Smooth muscle cell of the brain vasculature (primary cell): ENCODE data around the gene SLIT1.

ENCODE experiments used
- DNase-seq: peaks from one replicate; pipeline ENCODE4 v3.0.0-alpha.2; 2012; ENCODE audit warnings: low read depth, low spot score

SLIT1 gene

DNA sequence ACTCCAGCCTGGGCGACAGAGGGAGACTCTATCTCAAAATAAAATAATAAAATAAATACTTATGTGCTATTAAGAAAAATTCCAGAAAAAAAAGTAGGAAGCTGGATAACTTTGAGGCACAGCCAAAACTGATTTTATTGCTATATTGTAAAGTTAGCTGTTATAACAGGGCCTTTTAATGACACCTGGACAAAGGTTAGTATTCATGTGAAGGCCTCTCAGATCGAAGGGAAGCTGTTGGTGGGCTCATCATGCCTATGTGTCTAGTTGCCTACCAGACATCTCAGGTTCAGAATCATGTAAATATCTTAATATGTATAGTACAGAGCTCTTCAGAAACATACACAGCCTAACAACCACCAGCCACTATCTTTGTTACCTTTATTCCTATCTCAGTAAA, 210.6 kb downstream of the SLIT1 start:
- DNase-seq, result no peak

GRCh38 chr10:96973809-96974747, 211.7 kb downstream of the SLIT1 start:
- no peak for DNase-seq

GRCh38 chr10:96972264-96972663, 213.5 kb downstream of the SLIT1 start:
- no peak for DNase-seq

- no peak for DNase-seq
Observed at GRCh38 chr10:96971324-96971723, 214.4 kb downstream of the SLIT1 start.

GRCh38 chr10:96968682-96969423, 216.9 kb downstream of the SLIT1 start:
- DNase-seq, result no peak

- DNase-seq, result no peak
Observed at GRCh38 chr10:96967847-96968246, 217.9 kb downstream of the SLIT1 start.

DNA sequence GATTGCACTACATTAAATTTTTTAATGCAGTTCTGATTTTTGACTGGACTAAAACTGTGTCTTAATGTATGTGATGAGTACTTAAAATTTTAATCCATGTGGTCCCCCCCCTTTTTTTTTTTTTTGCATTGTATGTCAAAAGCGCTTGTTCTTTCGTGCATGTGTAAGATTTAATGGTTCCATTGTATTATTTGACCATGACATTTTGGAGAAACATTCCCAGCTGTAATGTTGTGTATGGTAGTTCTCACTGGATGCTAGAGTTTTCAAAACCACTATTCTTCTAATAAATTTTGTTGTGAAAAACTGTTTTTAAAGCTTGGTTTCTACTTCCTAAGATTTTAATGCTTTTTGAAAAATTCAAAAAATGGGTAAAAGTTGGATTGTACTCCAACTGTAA, 221.6 kb downstream of the SLIT1 start:
- no peak for DNase-seq

DNA sequence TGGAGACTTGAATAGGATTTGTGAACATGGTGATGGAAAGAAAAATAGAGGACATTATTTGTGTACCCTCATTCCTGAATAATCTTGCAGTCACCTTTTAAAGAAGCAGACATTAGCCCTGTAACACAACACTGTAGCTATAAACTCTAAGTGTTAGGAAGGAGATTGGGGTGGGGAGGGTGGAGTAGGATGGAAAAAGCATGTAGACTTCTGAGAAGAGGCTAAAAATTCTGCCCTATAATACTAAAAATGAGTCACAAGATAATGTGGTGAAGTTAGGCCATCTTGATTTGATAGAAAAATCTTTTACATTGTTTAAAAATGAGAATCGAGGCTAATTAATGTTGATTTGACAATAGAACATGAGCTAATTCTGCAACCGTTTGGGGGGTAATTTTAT, 224.9 kb downstream of the SLIT1 start:
- no peak for DNase-seq

- no peak for DNase-seq
Observed at GRCh38 chr10:96959733-96960132, 226.0 kb downstream of the SLIT1 start.

DNA sequence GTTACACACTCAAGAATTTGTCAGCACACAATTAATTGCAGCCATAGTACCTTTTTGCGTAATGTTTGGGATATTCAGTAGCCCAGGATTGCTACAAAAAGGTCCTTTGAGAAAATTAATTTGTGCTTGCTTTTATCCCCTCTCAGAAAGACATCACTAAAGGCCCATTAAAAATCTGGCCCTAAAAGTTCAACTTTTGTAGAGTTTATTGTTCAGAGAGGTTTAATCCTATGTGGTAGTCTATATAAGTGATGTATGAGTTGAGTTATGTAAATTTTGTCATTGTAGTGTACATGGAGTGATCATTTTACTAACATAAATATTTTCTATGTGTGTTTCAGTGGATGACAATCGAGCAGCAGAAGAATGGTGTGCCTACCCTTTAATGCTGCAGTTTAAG, 227.7 kb downstream of the SLIT1 start:
- DNase-seq, result no peak

GRCh38 chr10:96955794-96956193, 230.0 kb downstream of the SLIT1 start:
- DNase-seq, result no peak

GRCh38 chr10:96951954-96952353, 233.8 kb downstream of the SLIT1 start:
- no peak for DNase-seq

DNA sequence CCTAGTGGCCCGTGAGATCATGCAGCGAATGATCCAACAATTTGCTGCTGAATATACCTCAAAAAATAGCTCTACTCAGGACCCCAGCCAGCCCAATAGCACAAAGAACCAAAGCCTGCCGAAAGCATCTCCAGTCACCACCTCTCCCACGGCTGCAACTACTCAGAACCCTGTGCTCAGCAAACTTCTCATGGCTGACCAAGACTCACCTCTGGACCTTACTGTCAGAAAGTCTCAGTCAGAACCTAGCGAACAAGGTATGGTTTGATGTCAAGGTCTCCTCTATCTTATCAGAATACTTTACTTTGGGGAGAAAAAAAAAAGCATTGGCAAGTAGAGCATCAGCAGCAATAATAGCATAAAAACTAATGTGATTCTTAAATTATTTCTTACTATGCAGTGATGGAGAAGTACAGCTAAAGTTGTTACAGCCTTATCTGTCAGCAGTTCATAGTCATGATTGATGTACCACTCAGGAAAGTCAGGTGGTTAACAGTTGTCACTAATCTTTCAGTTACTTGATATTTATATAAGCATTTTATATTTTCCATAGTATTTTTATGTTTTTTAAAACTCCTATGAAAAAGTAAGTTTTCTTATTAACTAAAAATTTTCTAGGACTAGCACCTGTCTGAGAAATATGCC, 236.6 kb downstream of the SLIT1 start:
- DNase-seq, result no peak
